GM19452 (cell line): Measurements from ENCODE around the gene FCN3.
"Not testable (repeated sequence)": the region's sequence is repeated elsewhere in the genome, so short reads cannot be mapped to it uniquely, and the experiment has no call there.

Experiments used
- ATAC-seq: cut with Tn5 transposase; IDR thresholded peaks from one replicate; pipeline ENCODE4 v1.9.1; 2021; ENCODE audit not compliant: unreplicated experiment

The FCN3 gene

DNA sequence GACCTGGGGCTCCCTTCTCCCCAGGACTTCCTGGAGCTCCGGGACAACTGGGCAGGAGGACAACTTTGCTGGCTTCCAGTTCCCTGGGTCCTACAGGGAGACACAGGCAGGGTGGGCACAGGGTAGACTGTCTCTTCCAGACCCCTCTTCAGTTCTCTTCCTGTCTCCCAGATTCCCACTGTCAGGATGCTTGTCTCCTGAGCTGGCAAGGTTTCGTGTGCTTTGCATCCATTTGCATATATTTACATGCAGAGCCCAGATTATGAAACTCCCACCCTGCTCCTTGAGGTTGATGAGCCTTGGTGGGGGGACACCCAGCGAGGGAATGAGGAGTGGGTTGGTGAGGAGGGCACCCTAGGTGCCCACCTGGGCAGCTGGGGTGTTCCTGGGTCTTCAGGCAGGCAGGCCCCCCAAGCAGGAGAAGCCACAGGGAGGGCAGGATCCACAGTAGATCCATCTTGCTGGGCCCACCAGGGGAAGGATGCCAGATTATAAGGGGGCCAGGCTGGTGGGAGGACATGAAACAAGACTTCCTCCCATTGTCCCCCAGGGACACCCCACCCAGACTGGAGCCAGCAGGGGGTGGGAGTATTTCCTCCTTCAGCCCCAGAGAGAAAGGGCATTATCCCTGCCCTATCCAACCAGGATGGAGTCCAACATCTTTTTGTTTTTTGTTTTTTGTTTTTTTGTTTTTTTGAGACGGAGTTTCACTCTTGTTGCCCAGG lies at the start of gene FCN3:
FCN3 (minus strand) TSS at position 463 of the 725 bp plus-strand sequence; CDS start at position 457, 6 bp downstream.
- no peak for ATAC-seq

DNA sequence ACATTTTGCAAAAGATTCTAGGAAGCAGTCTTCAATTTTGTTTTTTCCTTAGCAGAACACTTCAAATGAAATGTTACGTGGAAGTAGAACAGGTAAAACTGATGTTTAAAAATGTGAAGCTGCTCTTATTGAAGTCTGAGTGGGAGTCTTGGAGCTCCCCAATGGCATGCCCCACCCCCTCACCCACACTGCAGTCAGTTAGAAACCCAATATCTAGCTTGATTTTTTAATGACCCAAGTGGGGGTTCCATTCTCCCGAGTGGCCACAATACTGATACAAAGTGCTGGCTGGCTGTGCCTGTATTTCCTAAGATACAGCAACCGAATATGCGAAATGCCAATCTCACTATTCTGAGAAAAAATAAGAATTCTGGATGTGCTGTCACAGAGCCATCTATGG lies 49.1 kb upstream of the FCN3 start:
- ATAC-seq = no peak

DNA sequence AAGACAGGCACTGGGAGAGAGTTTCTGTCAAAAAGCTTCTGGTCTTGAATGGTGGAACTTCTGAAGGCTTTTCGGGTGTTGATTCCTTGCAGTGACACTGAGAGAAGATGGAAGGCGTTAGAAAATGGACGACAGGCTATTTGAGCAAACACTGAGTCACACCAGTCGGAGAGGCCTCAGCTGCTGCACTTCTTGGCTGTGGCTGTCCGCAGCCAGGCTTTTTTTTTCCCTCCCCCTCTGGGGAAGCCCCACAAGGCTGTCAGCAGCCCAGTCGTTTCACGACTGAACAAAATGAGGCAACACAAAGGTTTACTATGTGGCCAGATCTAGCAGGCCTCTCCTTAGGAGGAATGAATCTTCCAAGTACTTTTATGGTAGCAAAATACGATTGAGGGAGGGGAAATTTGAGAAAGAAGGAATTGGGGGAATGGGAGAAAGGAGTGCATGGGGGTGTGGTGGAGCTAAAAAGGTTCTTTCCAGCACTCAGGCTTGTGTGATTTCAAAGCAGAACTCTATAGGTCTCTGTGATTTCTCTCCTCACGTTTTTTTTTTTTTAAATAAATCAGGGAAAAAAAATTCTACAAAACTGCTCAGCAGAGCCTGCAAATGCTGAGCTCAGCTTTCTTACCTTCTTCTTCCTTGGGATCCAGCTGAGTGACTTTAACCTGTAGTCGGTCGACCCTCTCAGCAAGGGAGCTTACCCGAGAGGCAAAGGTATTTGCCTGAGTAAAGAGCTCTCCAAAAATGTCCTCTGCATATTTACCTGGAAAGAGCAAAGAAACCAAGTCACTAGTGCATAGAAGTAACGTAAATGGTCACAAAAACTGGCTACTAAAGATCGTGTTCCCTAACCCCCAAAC lies 43.9 kb upstream of the FCN3 start:
- peak; percentile 69 for ATAC-seq

DNA sequence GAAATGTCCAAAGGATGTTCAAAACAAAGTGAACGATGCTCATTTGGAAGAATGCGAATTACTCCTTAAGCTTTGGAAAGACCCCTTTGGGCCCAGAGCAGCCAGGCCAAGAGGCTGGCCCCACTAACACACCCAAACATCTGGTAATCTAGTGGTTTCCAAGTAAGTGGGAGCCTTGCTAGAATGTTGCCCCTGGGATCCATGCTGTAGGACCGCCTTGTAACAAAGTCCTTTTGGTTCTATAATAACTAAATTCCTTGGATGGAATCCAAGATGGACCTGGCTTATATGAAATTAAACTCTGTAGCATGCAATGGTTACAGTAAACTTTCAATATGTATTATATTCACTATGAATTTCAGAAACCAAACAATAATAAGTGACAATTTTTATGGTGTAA lies 43.1 kb upstream of the FCN3 start:
- ATAC-seq = no peak

DNA sequence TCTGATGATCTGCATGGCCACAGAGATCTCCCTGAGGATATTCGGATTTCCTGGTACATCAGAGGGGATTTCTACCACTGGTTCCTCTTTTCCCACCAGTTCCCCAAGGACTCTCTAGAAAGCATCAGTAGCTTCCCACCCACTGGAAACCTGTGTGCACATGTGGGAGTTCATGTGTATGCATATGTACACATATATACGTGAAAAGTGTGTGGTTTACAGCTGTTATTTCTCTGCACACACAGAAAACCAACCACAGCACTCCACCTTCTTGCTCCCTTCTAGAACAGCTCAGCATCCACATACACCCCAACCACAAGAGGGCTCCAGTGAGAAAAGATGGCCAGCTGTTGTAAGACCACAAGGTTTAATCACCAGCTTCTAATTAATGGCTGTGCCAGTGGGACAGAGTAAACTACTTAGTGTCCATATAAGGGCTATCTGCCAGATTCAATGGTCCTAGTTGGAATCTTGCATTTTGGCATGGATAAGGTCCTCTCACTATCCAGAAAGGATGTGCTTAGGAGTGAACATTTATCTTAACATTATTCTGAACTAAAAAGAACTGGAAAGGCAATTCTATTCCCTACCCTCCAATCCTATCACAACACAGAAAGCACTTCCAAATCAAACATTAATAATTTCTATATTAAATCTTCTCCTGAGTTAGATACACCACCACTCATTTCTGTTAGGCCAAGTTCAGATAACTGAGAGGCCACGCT lies 41.9 kb upstream of the FCN3 start:
- no peak for ATAC-seq

DNA sequence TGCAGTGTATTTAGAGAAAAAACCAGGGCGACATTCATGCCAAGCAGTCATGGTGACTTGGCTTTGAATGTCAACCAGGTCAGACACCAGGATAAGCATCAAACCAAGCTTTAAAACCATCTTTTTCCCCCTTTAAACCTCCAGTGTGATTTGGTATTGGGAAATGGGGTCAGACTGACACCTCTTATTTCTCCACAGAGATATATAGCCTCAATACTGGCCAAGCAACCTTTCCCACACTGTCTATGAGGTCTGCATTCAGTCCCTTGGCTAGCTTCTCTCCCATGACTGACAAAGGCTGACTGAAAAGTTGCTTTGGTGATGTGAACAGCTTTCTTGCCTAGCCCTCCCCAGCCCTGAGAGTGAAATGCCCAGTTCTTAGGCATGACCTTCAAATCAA lies 39.5 kb upstream of the FCN3 start:
- no peak for ATAC-seq

DNA sequence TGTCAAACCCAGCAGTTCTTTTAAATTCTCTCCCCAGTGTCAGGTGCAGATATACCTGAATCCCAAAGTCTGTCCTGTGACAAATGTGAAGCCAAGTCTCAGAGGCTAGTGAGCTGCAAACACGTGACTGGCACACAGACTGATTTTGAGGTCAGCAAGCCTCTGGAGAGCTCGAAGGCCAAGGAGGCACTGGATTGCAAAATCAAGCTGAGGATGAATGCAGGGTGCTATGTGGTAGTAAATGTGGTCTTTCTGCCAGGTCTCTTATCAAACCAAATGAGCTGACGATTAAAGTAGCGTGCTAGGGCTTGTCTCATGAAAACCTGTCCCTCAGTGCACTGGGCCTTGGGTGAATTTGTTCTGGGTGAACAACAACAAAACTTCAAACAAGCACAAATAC lies 38.4 kb upstream of the FCN3 start:
- ATAC-seq = no peak

DNA sequence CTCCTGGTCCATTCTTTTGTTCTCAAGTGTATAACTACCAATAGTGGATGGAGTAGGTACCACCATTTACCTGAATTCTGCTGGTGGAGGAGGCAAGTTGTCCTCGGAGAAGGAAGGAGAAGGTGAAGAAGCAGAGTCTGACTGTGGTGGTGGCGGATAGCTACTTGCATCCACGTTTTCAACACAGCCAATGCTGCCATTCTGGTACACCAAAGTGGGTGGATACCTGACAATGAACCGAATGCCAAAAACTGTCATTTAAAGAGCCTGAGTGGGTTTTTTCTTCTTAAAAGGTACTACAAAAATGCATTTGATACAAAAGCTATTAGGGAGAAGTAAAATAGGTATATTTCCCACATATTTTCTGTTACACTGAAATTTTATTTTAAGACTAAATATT lies 37.9 kb upstream of the FCN3 start:
- ATAC-seq = no peak

DNA sequence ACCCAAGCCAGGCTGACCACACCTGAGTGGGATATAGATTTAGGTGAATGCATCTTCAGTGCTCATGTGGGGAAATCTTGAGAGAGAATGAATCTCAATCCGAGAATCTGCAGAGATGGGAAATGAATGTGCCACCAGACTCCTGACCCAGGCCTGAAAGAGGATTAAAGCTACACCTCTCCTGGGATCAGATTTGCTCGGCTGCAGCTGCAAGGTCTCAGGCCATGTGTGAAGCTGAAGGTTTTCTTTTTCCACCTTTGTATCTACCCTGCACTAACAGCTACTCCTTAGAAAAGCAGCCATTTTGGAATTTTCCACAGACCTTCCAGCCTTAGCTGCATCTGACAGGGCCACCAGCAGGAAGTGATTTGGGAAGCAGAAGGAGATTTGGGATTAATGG lies 36.1 kb upstream of the FCN3 start:
- ATAC-seq = no peak

DNA sequence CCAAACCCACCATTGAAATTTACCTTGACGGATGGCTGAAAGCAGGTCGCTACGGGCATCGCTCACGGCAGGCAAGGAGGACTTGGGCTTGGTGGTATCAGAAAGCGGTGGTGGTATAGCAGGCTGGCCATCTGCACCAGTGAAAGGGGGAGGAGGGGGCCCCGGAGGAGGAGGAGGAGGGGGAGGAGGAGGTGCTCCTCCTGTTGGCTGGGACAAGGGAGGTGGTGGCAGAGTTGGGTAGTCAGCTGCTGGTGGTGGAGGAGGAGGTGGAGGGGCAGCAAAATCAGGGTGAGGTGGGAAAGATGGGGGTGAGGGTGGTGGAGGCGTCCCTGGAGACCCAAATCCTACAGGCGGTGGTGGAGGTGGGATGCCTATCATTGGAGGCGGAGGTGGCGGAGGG lies 35.0 kb upstream of the FCN3 start:
- no peak for ATAC-seq

DNA sequence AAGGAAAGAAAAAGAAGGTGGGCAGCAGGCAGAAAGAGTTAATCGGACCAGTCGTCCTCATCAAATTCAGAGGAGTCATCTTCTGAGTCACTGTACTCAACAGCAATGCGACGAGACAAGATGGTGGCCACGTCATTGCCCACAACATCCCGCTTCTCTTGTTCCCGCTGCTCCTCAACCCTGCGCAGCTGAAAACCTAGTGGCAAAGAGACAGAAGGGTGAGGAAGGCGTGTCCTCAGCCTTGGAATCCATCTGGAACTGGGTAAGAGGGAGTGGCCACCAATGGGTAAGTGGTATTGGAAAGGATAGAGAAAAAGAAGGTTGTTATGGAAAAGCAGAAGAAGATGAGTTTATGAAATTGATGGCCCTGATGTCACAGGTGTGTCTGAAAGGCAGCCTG lies 33.5 kb upstream of the FCN3 start:
- no peak for ATAC-seq

DNA sequence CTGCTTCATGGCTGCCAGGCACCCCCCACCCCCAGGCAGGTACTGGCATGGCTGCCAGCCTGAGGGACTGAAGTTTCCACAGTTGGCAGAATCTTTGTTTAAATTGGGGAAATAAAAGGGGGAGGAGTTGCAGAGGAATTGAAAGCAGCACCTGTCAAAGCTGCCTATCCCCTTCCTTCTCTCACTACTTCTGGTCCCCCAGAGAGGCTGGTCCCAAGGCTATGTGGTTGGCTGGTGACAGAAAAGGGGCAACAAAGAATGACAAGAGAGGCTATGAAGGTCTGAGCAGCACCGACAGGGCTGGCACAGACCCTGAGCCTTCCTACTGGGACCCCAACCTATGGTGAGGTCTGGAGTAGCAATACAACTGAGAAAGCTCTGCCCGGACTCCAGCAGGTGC lies 32.2 kb upstream of the FCN3 start:
- ATAC-seq = not testable (repeated sequence)

DNA sequence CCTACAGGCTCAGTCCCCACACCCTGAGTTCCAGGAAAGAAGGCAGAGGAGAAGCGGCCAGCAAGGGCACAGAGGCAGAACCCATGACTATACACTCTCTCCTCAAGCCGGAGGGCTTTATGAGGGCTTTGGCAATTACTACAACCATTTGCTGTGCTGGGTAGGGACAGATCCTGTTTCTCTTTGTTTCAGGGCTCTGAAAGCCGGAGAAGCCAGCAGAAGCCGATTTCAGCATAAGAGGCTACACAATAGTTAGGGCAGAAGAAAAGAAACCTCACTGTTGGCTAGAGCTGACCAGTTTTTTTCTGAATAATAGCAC lies 31.7 kb upstream of the FCN3 start:
- ATAC-seq = no peak

DNA sequence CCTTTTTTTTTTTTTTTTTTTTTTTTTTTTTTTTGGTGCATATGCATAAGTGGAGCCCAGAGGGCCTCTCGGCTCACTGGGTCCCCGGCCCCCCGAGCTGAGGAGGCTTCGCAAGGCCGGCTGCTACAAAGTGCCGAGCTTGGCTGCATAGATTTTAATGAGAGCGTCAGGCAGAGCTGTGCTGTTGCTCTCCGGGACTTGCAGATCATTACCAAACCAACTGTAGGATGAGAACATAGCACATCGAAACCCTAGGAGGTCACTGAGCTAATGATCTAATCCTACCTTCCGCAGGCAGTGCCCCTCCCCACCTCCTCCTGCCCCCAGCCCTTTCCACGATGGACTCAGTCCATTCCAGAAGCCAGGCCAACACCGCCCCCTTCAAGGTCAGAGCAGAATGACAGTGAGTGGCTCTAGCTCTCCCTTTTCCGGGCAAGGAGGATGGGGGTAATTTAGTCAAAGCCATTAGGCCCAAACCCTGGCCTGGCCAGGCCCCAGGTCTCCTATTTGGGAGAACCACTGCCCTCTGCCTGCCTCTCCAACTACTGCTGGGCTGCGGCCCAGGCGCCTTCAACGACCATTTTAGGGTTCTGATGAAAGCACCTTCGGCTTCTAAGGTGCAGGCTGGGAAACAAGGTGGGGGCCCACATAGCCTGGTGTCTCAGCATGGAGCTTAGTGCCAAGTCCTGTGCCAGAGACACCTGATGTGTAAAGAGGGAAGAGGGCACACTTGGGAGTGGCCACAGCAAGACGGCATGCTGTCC lies 31.2 kb upstream of the FCN3 start:
- not testable (repeated sequence) for ATAC-seq

DNA sequence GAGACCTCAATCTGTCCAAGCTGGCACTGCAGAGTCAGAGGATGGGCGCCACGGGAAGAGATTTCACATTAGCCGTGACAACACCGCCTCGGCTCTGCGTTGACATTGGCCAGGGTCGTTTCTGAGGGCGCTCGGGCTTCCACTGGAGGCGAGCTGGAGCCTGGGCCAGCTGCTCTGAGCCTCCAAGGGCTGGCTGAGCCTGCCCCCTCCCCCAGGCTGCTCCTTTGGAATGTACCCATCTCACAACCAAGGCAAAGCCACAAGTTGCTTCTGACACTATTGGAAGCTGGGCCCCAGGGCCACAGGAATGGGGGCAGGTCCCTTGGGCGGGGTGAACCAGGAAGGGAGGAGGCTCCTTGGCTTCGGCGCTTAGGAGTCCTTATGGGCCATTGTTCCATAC lies 30.4 kb upstream of the FCN3 start:
- ATAC-seq = no peak

DNA sequence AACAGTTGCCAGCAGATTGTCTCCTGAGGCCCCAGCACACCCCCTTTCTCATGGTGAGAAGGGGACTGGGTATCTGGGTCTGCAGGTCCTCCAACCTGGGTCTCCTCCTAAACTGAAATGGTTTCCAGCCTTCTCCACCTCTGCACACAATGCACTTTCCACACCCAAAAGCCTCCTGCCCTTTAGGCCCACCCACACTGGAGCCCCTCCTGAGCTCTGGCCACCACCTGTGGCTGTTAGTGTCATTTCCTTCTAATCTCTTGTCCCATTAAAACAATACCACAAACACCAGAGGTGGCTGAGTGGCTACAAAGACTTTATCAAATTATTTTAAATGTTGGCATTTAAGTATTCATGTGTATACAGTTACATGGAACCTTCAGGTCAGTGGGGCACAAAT lies 29.3 kb upstream of the FCN3 start:
- ATAC-seq = no peak

DNA sequence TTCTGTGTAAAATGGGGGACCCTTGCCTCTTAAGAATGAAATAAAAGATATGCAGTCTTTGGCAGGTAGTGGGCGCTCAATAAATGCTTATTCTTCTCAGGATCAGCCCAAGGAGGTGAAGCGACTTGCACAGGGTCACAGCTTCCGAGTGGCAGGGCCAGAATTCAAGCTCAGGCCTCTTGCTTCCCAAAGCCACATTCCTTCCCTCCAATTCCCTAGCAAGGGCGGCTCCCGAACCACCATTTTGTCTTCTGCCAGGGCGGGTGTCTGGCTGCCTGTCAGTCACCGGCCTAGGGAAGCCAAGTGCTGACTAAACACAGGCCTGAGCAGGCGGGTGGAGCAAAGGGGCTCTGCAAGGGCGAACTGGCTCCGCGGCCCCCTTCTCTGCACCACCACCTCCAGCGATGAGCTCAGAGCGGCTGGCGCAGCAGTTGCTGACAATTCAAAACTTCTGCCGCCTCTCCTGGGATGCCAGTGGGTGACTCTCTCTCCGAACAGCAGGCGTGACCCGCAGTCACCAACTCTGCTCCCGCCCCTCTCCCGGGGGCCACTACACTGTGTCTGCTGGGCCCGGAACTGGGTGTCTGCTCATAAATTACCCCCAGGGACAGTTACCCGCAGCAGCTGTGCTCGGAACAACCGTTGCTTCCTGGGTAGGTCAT lies 28.6 kb upstream of the FCN3 start:
- no peak for ATAC-seq

DNA sequence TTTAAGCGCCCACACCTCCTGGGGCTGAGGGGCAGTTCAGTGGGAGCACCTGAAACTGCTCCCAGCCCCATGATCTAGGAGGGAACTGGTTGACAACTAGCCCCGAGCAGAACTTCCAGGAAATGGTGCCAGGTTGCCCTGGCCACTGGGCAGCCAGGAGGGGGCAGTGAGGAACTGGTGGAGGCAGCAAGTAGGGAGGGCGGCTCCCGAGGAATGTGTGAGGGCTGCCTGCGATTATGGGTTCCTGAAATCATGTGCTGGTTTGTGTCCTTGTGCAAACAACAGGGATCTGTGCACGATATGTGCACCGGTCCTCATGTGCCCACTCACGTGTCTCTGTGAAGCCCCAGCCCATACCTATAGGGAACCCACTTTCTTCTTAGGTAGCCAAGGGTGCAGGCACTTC lies 27.7 kb upstream of the FCN3 start:
- no peak for ATAC-seq

DNA sequence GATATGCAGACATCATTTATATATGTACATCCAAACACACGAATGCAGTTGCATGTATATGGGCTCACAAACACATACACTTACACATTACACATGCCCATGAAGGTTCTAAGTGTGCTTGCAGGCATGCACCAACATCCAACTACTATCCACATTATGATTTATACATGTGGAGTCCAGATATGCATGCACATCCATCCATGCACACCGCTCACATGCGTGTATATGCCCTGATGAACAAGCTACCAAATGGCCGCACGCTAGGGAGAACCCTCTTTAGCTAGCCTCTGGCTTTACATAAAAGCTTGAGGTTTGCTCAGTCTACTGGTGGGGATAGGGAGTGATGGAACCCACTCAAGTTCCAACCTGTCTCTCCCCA lies 26.3 kb upstream of the FCN3 start:
- no peak for ATAC-seq

DNA sequence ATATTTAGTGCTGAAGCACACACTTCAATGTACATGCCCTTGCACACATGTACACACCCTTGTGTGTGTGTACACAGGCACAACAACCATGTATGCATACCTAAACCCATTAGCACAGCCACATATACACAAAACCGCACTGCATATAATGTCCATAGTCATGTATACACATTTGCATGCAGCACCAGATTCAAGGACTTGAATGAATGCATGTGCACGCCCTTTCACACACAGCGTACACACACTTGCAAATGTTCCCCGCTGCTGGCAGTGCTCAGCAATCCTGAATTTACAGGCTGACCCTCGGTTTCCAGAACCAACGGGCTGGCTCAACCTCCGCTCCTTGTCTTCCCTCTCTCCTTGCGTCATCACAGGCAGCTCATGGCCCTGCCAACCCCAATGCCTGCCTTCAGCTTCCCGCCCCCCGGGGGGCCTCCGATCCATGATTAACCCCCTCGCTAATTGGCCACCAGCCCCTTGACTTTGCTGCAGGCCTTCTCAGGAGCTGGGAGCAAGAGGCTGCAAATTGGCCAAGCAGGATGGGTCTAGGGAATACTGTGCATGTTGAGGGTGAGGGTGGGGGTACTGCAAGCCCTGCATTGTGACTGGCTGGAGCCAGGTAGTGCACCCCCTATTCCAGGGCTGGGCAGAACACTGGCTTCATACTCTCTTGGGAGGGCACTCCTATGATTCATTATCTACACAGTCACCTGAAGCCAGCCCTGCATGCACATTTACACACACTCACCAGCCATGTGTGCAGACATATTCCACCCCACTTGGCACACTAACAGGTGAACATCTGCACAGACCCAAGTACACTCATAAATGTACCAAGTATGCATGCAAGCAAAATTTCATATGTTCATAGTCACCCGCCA lies 25.7 kb upstream of the FCN3 start:
- ATAC-seq = no peak
